ENCODE measurements around the gene KRTAP22-2.

Gene KRTAP22-2

DNA sequence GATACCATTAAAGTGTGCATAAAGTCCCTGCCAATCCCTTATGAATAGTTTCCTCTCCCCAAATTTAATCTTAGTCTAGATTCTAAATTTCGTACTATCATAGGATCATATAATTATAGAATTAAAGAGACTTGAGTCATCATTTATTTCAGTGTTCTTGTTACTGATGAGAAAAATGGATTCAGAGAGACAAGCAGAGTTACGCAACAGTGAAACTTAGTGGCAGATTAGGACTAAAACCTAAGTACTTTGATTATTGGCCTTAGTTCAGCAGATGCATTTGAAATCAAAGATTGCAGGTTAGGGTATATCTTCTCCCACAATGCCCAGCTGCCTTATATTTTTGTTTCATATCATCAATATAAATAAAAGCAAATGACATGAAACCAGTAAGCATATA, 28.2 kb downstream of the KRTAP22-2 start:
- no peak for DNase-seq

DNA sequence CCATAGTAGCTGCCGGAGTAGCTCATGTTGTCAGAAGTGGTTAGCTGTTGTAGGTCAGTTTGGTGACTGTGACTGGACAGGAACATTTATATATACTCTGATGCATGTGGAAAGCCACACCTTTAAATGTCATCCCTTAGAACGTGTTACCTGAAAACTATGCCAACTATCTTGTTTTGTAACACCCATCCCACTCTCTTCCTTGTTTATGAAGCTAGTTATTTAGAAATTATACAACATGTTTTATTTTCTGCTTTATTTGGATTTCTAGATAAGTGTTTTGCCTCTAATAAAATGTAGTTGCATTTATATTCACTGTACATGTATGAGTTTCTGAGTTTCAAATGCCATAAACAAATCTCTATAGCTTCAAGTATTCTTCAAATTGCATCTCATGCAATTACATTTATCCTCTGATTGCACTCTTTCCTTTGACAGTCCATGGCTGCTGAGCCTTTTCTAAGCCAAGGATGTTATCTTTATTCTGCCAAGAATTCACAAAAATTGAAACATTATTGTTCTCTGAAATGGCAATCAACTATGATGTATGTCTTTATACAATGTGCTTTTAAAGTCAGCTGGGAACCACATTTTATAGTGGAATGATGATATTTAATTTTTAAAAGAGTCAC, 28.8 kb downstream of the KRTAP22-2 start, which contains the start of gene KRTAP19-7:
Gene KRTAP19-7, minus strand, starts transcription at position 51 of the 632 bp plus-strand sequence. Its CDS starts 25 bp downstream, at position 26.
- no peak for DNase-seq

DNA sequence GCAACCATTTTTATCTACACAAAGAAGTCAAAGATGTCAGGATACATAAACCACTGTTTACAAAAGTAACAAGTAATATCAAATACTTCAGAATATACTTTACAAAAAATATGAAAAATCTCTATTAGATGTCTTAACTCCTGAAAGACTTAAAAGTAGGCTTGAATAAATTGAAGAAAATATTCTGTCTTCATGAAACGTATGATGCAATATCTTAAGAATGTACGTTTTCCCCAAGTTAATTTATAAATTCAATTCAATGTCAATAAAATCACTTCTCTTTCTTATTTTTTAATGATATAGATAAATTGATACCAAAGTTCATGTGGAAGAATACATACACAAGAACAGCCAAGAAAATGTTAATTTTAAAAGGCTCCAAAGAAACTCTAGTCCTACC, 35.1 kb downstream of the KRTAP22-2 start:
- no peak for DNase-seq

DNA sequence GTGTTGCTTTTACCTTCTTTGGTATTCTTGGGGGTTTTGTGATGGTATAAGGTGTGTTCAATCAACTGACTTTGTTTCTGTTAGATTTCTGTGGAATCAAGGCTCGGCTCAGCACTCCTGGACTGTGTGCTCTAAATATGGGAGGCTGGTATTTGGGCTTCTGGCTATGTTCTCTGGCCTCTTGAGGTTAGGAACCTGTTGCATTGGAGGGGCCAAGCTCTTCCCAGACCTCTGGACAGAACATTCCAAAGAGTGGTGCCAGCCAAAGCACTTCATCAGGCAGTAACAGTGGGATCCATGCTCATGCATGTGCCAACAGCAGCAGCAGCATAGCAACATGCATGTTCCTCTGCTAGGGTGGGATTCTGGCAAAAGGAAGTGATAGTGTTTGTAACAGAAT, 37.4 kb downstream of the KRTAP22-2 start:
- no peak for DNase-seq

DNA sequence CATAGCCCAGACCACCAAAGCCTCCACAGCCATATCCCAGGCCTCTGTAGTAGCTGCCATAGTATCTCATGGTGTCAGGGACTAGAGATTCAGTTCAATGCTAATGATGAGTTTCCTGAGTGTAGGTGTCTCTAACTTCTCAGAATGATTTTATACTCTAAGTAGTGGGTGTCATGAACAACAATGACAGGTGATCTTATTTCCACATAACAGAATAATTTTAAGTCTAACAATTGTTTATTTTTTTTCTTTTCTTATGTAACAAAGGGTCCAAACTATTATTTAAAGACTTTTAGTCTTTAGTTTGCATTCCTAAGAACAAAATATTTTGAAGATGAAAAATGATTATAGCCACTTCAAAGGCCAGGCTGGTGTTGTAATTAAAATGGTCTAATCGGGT, 48.4 kb downstream of the KRTAP22-2 start, which contains the start of gene KRTAP19-6:
Gene KRTAP19-6, minus strand, starts transcription at position 101 of the 400 bp plus-strand sequence. Its CDS starts 31 bp downstream, at position 70.
- no peak for DNase-seq

All from DMS79 (cell line).